ENCODE data around the gene B4GALT4. TPM values are rescaled to one million over a fixed set of nuclear protein-coding genes. Genes with fewer than 3 reads are reported as not detected.
A peak's percentile ranks its signal among the peaks of the same experiment; 100 is the strongest.
"Not testable (repeated sequence)": the region's sequence is repeated elsewhere in the genome, so short reads cannot be mapped to it uniquely, and the experiment has no call there.

B4GALT4 gene, protein sequence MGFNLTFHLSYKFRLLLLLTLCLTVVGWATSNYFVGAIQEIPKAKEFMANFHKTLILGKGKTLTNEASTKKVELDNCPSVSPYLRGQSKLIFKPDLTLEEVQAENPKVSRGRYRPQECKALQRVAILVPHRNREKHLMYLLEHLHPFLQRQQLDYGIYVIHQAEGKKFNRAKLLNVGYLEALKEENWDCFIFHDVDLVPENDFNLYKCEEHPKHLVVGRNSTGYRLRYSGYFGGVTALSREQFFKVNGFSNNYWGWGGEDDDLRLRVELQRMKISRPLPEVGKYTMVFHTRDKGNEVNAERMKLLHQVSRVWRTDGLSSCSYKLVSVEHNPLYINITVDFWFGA
- 50.6 TPM for total RNA-seq (ENCODE audit: insufficient read depth, low replicate concordance)

DNA sequence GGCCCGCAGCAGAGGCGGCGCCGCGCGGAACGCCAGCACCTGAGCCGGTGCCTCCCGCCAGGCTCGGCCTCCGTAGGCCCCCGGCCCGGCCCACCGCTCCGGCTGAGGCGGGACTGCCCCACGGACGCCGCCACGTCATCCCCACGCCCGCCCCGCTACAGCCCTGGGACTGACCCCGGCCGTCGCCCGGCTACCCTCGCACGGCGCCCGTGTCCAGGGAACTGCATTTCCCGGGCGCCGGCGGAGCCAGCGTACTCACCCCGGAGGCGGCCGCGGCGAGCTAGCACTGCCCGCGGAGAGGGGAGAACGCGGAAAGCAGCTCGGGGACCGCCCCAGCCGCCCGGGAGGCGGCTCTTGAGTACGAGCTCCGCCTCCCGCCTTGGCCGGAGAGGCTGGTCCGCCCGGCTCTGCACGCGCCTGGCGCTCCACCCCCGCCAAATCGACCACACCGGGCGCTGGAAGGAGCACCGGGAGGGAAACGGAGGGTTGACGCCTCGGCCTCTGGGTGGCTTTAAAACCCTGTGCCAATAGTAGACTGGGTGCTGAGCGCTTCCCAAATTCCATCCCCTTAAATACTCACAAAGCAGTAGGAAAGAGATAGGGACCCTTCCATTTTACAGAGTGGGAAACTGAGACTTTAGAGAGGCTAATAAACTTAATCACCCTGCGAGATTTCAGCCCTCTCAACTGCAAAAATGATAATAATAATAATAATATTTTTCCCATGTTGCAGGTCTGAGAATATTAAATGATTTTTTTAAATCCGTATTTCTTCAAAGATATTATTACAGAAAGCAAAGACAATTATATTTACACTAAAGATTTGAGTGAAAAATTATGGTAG is at the start of gene B4GALT4:
B4GALT4 (minus strand) TSS at position 288 of the 844 bp plus-strand sequence. CDS start 10,779 bp downstream, outside the sequence.
- peak; percentile 93 for DNase-seq (ENCODE audit: low spot score)

DNA sequence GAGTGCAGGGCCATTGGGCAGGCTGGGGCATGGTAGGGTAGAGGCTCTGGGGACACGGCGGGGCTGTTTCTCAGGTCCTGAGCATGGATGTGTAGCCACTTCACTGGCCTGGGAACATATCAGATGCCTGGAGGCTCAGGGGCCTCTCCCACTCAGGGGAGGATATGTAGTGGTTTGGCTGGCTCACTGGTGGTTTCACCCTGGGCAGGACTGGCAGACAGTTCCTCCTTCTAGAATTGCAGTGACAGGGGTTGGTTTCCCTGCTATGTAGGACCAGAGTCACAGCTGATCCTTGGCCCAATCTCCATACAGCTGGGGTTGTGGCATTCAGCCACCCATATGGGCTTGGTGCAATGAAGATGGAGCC is 48.7 kb upstream of the B4GALT4 start:
- no peak for DNase-seq (ENCODE audit: low spot score)

DNA sequence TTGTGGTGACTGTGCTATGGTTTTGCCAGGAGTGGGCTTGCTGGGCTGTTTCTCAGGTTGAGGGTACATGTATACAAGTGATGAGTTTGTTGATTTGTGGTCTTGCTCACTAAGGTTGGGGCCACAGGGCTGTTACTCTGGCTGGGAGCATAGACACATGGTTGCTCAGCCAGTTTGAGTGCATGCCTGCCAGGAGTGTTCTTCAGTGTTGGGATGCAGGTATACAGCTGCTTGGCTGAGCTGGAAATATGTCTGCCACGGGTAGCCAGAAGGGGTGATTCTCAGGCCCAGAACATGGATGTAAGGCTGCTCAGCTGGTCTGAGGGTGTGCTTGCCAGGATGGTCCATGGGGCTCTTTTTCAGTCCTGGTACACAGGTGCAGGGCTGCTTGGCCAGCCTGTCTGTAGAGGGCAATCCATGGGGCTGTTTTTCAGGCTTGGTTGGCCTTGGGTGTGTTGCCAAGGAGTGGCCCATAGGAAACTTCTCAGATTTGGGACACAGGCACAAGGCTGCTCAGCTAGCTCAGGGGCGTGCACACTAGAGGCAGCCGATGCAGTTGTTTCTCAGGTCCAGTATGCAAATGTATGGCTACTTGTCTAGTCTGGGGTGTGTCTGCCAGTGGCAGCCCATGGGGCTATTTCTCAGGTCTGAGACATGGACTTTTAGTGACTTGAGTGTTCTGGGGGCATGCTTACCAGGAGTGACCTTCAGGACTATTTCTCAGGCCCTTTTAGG is 48.2 kb upstream of the B4GALT4 start:
- no peak for DNase-seq (ENCODE audit: low spot score)

DNA sequence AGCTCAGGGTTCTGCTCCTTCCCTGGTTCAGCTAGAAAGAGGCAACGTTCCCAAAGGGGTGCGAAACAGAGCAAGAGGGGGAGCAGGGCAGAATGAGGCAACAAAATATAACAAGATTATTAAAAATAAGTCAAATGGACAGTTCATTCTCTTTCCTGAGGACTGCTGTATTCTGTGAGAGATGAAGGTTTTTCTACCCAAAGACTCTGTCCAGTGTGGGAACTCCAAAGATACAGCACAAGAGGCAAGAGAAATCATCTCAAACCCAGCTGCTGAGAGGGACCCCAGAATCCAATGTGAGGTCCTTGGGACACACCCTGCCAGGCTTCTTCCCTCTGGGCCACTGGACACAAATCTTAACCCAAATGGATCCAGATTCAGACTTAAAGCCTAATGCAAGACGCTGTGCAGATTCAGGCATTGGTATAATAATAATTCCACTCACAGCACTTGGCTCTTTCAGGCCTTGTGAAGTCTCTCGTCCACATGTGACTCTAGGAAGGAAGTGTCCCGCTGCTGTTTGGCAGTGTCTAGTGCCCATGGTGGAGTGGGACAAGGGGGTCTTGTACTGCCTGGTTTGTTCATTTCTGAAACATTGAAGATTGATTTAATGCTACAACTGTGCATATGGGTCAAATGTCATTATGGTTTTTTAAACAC is 39.0 kb upstream of the B4GALT4 start:
- no peak for DNase-seq (ENCODE audit: low spot score)

DNA sequence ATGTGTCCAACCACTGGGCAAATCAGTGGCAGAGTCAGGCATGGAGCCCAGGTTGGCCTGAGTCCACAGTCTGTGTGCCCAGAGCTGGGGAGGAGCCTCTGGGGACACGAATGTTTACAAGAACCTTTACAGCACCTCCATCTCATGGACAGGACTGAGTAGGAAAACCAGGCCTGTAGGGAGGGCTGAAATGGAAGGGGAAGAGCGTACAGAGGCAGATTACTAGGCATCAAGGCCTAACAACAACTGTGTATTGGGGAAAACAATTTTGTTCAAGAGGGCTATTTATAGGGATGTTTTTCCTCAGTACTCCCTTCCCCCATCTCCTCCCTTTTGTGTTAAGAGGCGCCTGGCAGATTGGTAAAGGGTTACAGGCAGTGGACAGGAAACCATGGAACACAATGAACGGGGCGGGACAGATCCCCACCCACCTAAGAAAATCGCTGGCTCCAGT is 38.5 kb upstream of the B4GALT4 start:
- DNase-seq (ENCODE audit: low spot score), result peak; percentile 39

DNA sequence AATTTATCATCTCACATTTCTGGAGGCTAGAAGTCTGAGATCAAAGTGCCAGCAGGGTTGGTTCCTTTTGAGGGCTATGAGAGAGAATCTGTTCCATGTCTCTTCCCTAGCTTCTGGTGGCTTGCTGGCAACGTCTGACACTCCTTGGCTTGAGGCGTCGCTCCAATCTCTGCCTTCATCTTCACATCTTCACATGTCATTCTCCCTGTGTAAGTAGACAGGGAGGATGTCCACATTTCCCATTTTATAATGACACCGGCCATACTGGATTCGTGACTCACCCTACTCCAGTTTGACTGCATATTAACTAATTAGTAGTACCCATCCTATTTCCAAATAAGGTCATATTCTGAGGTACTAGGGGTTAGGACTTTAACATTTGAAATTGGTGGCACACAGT is 36.0 kb upstream of the B4GALT4 start:
- no peak for DNase-seq (ENCODE audit: low spot score)

DNA sequence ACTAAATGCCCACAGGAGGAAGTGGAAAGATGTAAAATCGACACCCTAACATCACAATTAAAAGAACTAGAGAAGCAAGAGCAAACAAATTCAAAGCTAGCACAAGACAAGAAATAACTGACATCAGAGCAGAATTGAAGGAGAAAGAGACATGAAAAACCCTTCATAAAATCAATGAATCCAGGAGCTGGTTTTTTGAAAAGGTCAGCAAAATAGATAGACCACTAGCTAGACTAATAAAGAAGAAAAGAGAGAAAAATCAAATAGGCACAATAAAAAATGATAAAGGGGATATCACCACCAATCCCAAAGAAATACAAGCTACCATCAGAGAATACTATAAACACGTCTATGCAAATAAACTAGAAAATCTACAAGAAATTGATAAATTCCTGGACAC is 29.5 kb upstream of the B4GALT4 start:
- not testable (repeated sequence) for DNase-seq (ENCODE audit: low spot score)

DNA sequence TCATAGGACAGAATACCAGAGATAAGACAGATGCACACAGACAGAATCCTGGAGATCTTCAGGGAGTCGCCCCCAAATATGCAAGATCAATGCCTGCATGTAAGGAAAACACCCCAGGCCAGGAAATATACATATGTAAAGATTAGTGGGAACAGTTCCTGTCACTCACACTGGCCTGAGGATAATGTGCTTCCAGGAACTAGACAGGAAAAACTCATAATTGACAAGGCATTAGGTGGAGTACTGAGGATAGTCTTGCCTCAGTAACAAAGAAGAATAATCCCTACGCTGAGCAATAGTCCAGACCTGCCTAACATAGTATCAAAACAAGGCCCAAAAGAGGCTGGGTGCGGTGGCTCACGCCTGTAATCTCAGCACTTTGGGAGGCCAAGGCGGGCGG is 20.4 kb upstream of the B4GALT4 start:
- no peak for DNase-seq (ENCODE audit: low spot score)

DNA sequence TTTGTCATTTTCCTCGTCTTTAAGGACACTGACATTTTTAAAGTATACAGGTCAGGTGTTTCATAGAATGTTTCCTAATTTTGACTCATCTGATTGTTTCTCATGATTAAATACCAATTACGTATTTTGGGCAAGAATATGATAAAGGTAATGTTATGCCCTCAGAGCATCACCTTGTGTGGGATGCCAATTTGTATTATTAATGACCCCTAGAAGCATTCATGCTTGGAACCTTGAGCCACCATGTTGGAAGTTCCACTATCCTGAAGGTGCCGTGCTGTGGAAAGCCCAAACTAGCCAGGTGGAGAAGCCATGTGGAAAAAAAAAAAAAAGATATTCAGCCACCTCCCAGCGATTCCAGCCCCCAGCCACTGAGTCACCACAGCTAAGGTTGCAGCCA is 19.1 kb upstream of the B4GALT4 start:
- no peak for DNase-seq (ENCODE audit: low spot score)

DNA sequence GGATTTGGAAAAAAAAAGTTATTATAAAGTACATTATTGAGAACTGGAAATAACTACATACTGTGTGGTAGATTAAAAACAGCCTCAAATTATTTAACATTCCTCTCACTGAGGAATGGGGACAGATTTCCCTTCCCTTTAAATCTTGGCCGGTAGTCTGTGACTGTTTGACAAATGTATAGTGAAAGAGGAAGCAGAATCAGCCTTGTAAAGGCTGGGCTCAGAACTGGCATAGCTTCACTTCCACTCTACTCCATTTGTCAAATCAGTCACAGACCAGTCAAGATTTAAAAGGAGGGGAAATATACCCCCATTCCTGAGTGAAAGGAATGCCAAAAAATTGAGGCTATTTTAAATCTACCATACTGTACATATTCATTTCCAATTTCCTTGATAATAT is 18.2 kb upstream of the B4GALT4 start:
- no peak for DNase-seq (ENCODE audit: low spot score)

DNA sequence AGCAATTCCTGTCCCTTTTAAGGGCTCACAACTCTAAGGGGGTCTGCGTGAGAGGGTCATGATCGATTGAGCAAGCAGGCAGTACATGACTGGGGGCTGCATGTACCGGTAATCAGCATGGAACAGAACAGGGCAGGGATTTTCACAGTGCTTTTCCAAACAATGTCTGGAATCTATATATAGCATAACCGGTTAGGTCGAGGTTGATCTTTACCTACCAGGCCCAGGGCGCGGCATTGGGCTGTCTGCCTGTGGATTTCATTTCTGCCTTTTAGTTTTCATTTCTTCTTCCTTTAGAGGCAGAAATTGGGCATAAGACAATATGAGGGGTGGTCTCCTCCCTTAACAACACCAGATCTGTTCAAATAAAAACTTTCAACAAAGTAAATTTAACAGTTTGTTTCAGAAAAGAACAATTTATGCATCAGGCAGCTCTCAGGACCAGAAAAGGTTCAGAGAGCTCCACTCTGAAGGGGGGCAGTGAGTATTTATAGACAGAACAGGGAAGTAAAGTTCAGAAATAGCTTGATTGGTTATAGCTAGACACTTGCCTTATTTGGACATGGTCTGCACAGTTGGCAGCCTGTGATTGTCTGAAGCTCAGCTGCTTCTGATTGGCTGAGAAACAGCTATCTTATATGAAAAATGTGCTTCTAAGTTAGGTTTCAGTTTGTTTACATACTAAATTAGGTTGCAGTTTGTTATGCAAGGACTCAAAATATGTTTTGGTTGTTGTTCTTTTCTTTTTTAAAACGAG is 17.2 kb upstream of the B4GALT4 start:
- DNase-seq (ENCODE audit: low spot score), result no peak

DNA sequence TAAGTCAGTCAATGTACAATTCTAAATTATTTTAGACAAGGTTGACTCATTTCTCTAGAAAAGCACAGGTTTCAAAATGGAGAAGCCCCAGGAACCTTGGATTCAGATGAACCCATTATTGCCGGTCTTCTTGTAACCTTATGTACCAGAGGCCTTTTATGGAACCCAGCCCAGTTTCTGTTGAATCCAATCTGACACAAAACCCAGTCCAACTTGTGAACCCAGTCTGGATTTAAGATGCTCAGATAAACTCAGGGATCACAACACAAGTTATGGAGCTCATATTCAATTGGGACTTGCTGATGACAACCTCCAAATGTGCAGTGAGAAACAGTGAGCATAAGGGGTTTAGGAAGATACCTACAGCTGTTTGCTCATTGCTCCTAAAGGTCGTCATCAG is 16.4 kb upstream of the B4GALT4 start:
- DNase-seq (ENCODE audit: low spot score), result no peak

DNA sequence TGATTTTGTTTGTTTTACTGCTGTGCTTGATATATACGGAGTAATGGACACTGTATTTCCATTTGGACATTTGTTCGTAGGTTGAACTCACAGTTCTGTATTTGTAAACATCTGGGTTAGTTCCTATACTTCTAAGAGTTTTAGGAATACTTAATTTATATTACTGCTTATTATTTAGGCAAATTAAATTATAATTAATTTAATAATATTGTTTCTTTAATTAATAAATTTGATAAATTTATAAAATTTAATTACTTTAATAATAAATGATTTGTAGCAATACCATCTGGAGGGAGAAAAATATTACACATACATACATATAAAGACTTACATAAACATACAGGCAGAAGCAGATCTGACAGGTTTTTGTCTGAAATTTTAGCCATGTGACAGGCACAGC is 14.5 kb upstream of the B4GALT4 start:
- DNase-seq (ENCODE audit: low spot score), result no peak

DNA sequence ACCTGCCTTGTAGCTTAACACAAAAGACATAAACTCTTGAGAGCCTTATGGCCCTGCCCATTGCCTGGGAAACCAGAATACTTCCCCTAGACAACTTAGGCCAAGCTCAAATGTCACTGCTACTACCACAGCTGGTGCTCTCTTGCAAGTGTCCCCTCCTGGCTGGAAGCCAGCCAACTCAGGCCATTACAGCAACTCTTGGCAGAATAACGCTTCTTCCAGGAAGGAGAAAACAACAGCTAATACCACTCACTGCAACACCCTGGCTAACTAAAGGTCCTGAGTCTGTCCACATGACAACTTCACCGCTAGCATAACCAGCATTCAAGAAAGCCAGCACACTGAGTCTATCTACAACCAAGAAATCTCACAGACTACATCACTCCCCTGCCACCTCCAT is 5.1 kb upstream of the B4GALT4 start:
- DNase-seq (ENCODE audit: low spot score), result no peak

DNA sequence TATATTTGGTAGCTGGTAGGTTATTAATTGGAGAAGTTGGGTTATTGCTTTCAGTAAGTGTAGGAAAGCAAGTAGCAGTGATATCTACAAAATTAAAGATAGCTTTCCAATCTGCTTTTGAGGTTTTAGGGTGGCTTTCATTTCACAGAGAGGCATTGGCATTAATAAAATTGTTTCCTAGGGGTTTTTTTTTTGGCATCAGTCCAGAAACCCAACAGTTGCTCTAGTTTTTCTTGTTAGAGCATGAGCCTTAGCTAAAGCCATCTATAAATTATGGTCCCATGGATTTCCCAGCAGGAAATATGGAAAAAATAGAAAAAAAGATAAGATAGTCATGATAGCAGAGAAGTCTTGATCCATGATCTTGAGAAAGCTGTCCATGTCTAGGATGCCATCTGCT is 3.0 kb upstream of the B4GALT4 start:
- DNase-seq (ENCODE audit: low spot score), result no peak

DNA sequence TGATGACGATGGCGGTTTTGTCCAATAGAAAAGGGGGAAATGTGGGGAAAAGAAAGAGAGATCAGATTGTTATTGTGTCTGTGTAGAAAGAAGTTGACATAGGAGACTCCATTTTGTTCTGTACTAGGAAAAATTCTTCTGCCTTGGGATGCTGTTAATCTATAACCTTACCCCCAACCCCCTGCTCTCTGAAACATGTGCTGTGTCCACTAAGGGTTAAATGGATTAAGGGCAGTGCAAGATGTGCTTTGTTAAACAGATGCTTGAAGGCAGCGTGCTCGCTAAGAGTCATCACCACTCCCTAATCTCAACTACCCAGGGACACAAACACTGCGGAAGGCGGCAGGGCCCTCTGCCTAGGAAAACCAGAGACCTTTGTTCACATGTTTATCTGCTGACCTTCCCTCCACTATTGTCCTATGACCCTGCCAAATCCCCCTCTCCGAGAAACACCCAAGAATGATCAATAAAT is 2.4 kb upstream of the B4GALT4 start:
- not testable (repeated sequence) for DNase-seq (ENCODE audit: low spot score)

DNA sequence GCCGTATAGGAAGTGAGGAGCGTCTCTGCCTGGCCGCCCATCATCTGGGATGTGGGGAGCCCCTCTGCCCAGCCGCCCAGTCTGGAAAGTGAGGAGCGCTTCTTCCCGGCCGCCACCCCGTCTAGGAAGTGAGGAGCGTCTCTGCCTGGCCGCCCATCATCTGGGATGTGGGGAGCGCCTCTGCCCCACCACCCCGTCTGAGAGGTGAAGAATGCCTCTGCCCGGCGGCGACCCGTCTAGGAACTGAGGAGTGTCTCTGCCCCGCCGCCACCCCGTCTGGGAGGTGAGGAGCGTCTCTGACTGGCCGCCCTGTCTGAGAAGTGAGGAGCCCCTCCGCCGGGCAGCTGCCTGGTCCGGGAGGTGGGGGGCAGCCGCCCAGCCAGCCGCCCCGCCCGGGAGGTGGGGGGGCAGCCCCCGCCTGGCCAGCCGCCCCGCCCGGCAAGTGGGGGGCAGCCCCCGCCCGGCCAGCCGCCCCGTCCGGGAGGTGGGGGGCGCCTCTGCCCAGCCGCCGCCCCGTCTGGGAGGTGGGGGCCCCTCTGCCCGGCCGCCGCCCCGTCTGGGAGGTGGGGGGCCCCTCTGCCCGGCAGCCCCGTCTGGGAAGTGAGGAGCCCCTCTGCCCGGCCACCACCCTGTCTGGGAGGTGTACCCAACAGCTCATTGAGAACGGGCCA is 1.8 kb upstream of the B4GALT4 start:
- not testable (repeated sequence) for DNase-seq (ENCODE audit: low spot score)

DNA sequence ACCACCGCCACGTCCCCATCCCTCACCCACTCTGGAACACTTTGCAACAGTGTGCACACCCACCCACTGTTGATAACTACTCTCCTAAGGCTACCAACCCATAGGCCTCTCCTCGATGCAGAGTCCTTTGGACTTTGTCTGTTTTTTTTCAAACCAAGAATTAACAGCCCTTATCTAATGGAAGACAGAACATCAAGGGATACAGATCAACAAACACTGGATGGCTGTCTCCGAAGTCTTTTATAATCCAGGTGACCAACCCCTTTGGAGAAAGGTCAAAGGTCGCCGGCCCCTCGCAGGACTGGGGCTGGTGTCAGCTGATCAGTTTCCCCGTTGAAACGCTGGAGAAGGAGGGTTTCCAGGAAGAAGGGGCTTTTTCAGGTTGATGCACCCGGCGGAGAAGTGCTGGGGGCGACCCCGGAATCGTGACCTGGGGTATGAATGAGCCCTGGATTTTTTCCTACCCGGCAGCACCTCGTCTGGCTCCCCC is 532 bp downstream of the B4GALT4 start:
- DNase-seq (ENCODE audit: low spot score), result peak; percentile 52

DNA sequence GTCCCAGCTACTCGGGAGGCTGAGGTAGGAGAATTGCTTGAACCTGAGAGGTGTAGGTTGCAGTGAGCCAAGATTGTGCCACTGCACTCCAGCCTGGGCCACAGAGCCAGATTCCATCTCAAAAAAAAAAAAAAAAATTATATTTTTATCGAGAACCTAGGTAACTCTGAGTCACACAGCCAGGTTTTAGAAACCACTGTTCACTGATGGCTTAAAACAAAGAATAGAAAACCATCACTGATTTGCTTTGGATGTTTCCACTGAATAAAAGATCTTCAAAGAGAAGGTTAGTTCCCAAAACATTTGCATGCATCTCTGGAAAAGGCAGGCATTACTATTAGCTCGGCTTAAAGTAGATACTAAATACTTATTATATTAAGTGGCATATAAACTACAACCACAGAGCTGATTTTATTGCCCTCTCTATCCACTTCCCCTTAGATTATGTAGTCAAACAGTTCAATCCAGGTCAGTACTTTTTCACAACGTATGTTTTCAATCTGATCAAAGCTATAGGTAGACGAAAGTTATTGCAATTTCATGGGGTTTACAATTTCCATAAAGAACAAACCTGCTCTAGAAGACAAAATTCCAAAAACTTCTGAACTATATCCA is 1.4 kb downstream of the B4GALT4 start:
- no peak for DNase-seq (ENCODE audit: low spot score)

DNA sequence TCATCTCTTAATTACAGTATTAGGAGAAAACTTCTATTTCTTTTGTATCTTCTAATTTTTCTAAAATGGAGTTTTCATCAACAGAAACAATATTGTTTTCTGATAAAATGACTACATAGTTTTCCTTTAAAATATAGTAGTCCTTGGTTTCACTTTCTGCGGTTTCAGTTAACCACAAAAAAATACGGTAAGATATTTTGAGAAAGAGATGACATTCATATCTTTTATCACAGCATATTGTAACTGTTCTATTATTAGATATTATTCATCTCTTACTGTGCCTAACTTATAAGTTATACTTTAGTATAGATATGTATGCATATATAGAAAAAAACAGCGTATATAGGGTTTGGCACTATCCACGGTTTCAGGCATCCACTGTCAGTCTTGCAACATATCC is 2.3 kb downstream of the B4GALT4 start:
- no peak for DNase-seq (ENCODE audit: low spot score)
